Panc1 (cell line): ENCODE measurements around the gene STX2.

Experiments
- CTCF ChIP-seq: fragments of 450-650 bp; IDR thresholded peaks from 2 replicates; pipeline ENCODE4 v1.5.1; 2017; ENCODE audit warnings: mild to moderate bottlenecking
- POLR2AphosphoS5 ChIP-seq: IDR thresholded peaks from 2 replicates; pipeline ENCODE4 v1.6.1; 2012; ENCODE audit warnings: mild to moderate bottlenecking, low read depth, low read length, moderate library complexity
- TCF7L2 ChIP-seq: IDR thresholded peaks from 2 replicates; pipeline ENCODE4 v1.6.1; 2011; ENCODE audit warnings: mild to moderate bottlenecking, low read depth, low read length, inconsistent platforms

- no peak for TF ChIP-seq POLR2AphosphoS5
- TF ChIP-seq CTCF, result peak; percentile 41
- no peak for TF ChIP-seq TCF7L2
These were observed 86.3 kb downstream of the STX2 start for GRCh38 chr12:130752692-130753230.
